Natural killer cell treated with Interleukin-12 subunit alpha and Interleukin-12 subunit beta and Interleukin-15 and Interleukin-18, amount 100 ng/mL, for 72 hours (primary cell): ENCODE measurements around the gene ARL5C. TPM values are rescaled to one million over a fixed set of nuclear protein-coding genes. Genes with fewer than 3 reads are reported as not detected.

Experiments
- ATAC-seq, 2 donors: fragments of 150-1000 bp; cut with Tn5 transposase in 1 of 2; sonication (Bioruptor Pico), chemical (Tn5 transposase) in 1 of 2; 2 replicates each; pipeline ENCODE4 v1.10.0; 2021
- DNase-seq: peaks from one replicate; pipeline ENCODE4 v3.0.0; 2022; ENCODE audit warnings: low spot score
- H3K27ac Mint-ChIP-seq, 2 donors: 1 replicate in 1 of 2; 2 replicates in 1 of 2; pipeline ENCODE4 v1.8.0; 2022; ENCODE audit warnings: mixed read lengths in 2 of 2, mild to moderate bottlenecking in 1 of 2, moderate library complexity in 1 of 2
- H3K27me3 Mint-ChIP-seq, 2 donors: 1 replicate in 1 of 2; 2 replicates in 1 of 2; pipeline ENCODE4 v1.8.0; 2022; ENCODE audit warnings: mixed read lengths in 2 of 2
- H3K36me3 Mint-ChIP-seq: one replicate; pipeline ENCODE4 v1.8.0; 2022; ENCODE audit warnings: mixed read lengths
- H3K4me1 Mint-ChIP-seq, 2 donors: 1 replicate in 1 of 2; 2 replicates in 1 of 2; pipeline ENCODE4 v1.8.0; 2022; ENCODE audit warnings: low read depth in 2 of 2, mixed read lengths in 2 of 2, mild to moderate bottlenecking in 1 of 2
- H3K4me3 Mint-ChIP-seq: one replicate; pipeline ENCODE4 v1.8.0; 2022; ENCODE audit warnings: mixed read lengths
- H3K9me3 Mint-ChIP-seq: 2 replicates; pipeline ENCODE4 v1.8.0; 2022; ENCODE audit warnings: mixed read lengths
- total RNA-seq, 2 donors: library from RNA; stranded (reverse); gene quantifications; one replicate each; pipeline ENCODE4 v1.2.3, GENCODE V29; 2022

ARL5C gene
- total RNA-seq, 2 donors from 2014 or later = not detected

DNA sequence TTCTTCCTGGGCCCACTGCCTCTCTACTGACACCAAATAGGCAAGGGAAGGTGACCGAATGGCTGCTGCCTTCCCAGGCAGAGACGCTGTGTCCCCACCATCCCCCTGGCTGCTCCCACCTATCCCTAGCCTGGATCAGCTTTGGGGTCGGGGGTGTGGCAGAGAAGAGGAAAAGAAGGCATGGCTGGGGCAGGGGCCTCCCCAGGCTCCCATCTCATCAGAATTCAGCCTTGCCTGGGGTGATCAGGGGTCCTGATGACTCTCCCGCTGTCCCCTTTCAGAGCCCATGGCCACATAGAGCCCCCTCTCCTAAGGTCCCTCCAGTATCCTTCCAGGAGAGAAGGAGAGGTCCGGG is 15.2 kb downstream of the ARL5C start:
- H3K4me1 Mint-ChIP-seq = peaks cover 22 to 38% of the 10 kb centered on the region in 2 donors
- H3K9me3 Mint-ChIP-seq = no peaks in the 10 kb centered on the region
- ATAC-seq = no peak
- no peaks in the 10 kb centered on the region for H3K36me3 Mint-ChIP-seq
- no peak overlapping the region for H3K27ac Mint-ChIP-seq
- DNase-seq = no peak
- peak overlapping the region; percentile 30 for H3K4me3 Mint-ChIP-seq
- H3K27me3 Mint-ChIP-seq = peaks cover 3 to 20% of the 10 kb centered on the region in 2 donors

DNA sequence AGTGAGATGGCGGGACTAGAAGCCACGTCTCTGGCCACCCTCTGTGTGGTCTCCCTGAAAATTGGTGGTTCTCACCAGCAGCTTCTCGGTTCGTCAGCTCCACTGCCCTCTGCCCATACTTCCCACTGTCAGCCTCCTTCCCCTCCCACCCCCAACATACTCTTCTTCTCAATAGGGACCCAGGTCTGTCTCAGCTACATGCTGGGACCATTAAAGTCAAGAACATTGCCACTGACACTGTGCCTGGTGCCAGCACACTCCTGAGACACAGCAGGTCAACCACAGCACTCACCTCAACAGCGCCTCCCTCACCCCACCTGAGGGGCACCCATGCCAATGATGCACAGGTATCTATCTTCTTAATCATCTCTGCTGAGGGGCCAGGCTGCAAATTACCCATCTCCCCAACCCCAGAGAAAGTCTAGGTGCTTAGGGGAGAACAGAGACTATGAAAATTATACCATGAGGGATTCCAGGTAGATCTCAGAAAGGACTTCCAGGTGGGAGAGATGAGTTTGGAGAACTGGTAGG is 15.8 kb downstream of the ARL5C start:
- no peaks in the 10 kb centered on the region for H3K36me3 Mint-ChIP-seq
- peak overlapping the region in 1 of 2 donors; percentile 10 for H3K27ac Mint-ChIP-seq
- H3K27me3 Mint-ChIP-seq = peaks cover 3 to 20% of the 10 kb centered on the region in 2 donors
- ATAC-seq (no peak), DNase-seq (no peak)
- H3K4me3 Mint-ChIP-seq = peak overlapping the region; percentile 30
- no peaks in the 10 kb centered on the region for H3K9me3 Mint-ChIP-seq
- peaks cover 22 to 38% of the 10 kb centered on the region in 2 donors for H3K4me1 Mint-ChIP-seq

DNA sequence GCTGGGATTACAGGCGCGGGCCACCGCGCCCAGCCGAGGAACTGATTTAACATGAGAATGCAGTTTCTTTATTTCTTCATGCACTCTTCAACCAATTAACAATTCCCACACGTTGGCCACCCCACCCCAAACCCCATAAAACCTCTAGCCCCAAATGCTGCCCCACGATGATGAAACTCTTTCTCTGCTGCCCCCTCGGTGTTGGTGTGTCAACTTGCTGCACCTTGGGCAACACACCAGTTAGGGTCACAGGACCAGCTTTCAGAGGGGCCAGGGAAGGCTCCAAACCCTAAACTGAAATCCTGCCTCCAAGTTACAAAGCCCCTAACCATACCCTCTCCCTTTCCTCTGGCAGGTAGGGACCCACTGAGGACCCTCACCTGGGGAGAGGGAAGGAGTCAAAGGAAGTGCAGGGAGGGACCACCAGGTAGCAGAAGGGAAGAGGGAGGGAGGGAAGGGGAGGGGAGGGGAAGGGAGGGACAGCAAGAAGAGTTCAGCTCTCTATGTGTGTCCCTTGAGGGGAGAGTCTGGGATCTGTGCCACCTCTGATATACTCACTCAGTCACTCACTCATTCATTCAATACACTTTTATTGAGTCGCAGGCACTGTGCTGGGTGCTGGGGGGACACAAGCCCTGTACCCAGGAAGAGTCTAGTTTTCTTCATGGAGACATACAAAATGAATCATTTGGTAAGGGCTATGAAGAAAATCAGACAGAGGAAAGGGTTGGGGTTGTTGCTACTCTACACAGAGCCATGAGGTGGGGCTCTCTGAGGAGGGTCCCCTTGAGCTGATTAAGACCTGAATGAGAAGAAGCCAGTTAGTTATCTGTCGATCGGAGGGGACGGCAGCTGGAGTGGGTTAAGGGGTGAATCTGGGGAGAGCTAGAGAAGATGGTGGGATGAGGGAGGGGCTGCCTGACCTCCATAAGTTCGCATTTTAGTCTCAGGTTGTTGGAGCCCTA is 18.5 kb downstream of the ARL5C start:
- DNase-seq = no peak
- Mint-ChIP-seq H3K4me3 (no peak overlapping the region), H3K36me3 (no peaks in the 10 kb centered on the region), H3K27ac (no peak overlapping the region), H3K27me3 (peaks cover 3 to 14% of the 10 kb centered on the region in 2 donors), H3K9me3 (no peaks in the 10 kb centered on the region), H3K4me1 (peaks cover under 1 to 17% of the 10 kb centered on the region in 2 donors)
- no peak for ATAC-seq

DNA sequence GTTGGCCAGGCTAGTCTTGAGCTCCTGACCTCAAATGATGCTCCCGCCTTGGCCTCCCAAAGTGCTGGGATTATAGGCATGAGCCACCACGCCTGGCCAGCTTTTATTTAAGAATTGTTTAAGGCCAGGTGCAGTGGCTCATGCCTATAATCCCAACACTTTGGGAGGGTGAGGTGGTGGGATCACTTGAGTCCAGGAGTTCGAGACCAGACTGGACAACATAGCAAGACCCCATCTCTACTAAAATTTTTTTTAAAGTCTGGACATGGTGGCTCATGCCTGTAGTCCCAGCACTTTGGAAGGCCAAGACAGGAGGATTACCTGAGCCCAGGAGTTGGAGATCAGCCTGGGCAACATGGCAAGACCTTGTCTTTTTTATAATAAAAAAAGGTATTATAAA is 19.7 kb downstream of the ARL5C start:
- Mint-ChIP-seq H3K9me3 (no peaks in the 10 kb centered on the region), H3K4me1 (peaks cover 0 to 9% of the 10 kb centered on the region in 2 donors), H3K36me3 (no peaks in the 10 kb centered on the region), H3K4me3 (no peak overlapping the region), H3K27ac (no peak overlapping the region), H3K27me3 (peaks cover 3 to 14% of the 10 kb centered on the region in 2 donors)
- ATAC-seq (no peak), DNase-seq (no peak)

DNA sequence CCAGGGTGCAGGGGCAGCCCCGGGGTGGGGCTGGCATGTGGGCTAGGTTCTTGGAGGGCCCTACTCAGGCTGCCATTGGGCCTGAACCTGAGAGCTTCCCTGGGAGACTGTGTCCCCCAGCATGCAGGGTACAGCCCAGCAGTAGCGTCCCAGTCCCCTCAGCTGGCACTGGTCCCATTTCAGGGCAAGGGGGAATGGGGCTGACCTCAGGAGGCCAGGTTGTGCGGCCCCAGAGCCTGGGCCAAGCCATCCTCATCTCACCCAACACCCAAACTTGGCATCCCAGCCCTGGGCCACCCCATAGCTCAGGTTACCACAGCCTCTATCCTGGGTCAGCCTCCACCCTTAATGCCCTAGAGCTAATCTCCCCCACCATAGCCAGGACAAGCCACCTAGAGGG is 20.8 kb downstream of the ARL5C start:
- peaks cover 3 to 9% of the 10 kb centered on the region in 2 donors for H3K27me3 Mint-ChIP-seq
- DNase-seq = no peak
- H3K4me1 Mint-ChIP-seq = peaks cover 0 to 5% of the 10 kb centered on the region in 2 donors
- H3K36me3 Mint-ChIP-seq = no peaks in the 10 kb centered on the region
- ATAC-seq = peak in 1 of 2 donors; percentile 34
- no peak overlapping the region for H3K27ac Mint-ChIP-seq
- H3K4me3 Mint-ChIP-seq = no peak overlapping the region
- H3K9me3 Mint-ChIP-seq = no peaks in the 10 kb centered on the region

DNA sequence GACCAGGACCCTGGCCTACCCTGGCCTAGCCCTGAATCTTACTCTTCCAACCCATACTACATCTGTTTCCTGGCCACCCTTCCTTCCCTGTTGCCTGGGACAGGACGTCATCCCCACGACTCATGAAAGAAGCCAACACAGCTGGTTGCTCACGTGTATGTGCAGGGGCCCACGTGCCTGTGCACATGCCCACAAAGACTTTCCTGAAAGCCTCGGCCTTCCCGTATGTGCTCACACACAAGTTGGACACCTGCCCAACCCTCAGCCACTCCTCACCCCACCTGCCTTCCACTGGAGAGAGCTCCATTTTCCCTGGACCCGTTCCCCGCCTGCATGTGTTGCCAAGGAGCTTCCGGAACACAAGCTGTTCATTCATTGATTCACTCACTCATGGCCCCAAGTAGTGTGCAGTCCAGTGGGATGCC is 21.5 kb downstream of the ARL5C start:
- no peak overlapping the region for H3K4me3 Mint-ChIP-seq
- H3K27me3 Mint-ChIP-seq = peaks cover 2 to 3% of the 10 kb centered on the region in 2 donors
- ATAC-seq (no peak), DNase-seq (no peak)
- H3K9me3 Mint-ChIP-seq = no peaks in the 10 kb centered on the region
- H3K27ac Mint-ChIP-seq = no peak overlapping the region
- no peaks in the 10 kb centered on the region for H3K4me1 Mint-ChIP-seq
- H3K36me3 Mint-ChIP-seq = no peaks in the 10 kb centered on the region

DNA sequence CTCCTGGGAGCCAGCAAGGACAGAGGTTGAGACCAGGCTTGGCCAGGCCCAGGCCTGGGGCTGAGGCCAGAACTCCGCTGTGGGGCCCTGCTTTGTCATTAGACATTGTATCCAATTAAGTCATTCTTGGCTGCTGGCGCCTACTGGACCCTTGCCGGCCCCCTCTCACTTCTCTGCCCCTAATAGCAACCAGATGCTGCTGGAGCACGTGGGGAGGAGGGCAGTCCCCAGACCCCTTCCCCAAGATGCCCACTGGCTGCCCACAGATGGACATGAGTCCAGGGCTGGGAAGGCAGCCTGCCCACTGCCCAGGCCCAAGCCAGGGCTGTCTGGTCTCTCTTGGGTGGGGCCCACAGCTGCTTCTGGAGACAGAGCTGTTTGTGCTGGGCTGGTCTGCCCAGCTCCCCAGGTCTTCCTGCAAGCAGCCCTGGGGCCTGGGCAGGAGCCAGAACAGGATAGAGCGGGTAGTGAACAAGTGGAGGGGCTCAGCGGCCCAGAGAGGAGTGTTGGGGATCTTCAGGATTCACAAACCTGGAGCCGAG is 22.3 kb downstream of the ARL5C start:
- Mint-ChIP-seq H3K9me3 (no peaks in the 10 kb centered on the region), H3K4me3 (no peak overlapping the region), H3K36me3 (no peaks in the 10 kb centered on the region), H3K4me1 (no peaks in the 10 kb centered on the region), H3K27ac (no peak overlapping the region), H3K27me3 (peaks cover 0 to 3% of the 10 kb centered on the region in 2 donors)
- DNase-seq (no peak), ATAC-seq (peak in 1 of 2 donors; percentile 35)

DNA sequence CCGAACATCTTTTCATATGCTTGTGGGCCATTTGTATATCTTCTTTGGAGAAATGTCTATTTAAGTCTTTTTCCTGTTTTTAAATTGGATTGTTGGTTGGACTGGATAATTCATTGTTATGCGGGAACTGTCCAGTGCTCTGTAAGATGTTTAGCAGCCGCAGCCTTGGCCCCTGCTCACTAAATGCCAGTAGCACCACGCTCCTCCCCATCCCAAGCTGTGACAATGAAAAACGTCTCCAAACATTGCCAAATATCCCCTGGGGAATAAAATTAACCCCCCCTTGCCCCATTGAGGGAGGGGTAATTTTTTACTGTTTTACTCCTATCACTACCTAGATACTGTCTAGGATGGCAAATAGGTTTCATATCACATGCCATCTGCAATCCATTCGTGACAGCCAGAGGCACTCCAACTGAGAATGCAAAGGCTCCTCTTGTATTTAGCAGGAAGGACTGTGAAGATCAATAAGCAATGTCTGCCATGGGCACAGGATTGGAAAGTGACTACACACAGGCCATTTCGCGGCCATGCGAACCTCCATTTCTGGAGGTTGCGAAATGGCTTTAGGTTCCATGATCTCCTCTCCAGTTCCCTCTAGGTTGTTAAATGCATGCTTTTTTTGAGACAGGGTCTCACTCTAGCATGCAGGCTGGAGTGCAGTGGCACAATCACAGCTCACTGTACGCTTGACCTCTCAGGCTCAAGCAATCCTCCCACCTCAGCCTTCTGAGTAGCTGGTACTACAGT is 23.9 kb downstream of the ARL5C start:
- ATAC-seq (no peak), DNase-seq (no peak)
- Mint-ChIP-seq H3K4me3 (no peak overlapping the region), H3K9me3 (no peaks in the 10 kb centered on the region), H3K27me3 (no peaks in the 10 kb centered on the region), H3K4me1 (no peaks in the 10 kb centered on the region), H3K27ac (no peak overlapping the region), H3K36me3 (no peaks in the 10 kb centered on the region)

DNA sequence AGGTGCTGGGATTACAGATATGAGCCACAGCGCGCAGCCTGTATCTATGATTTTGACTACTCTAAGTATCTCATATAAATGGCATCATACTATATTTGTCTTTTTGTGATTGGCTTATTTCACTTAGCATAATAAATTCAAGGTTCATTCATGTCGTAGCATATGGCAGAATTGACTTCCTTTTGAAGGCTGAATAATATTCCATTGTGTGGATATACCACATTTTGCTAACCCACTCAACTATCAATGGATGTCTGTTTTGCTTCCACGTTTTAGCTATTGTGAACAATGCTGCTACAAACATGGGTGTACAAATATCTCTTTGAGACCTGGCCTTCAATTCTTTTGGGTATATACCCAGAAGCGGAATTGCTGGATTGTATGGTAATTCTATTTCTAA is 24.7 kb downstream of the ARL5C start:
- H3K27me3 Mint-ChIP-seq = no peaks in the 10 kb centered on the region
- H3K4me3 Mint-ChIP-seq = no peak overlapping the region
- ATAC-seq = no peak
- no peak overlapping the region for H3K27ac Mint-ChIP-seq
- DNase-seq = no peak
- no peaks in the 10 kb centered on the region for H3K4me1 Mint-ChIP-seq
- no peaks in the 10 kb centered on the region for H3K9me3 Mint-ChIP-seq
- H3K36me3 Mint-ChIP-seq = no peaks in the 10 kb centered on the region

DNA sequence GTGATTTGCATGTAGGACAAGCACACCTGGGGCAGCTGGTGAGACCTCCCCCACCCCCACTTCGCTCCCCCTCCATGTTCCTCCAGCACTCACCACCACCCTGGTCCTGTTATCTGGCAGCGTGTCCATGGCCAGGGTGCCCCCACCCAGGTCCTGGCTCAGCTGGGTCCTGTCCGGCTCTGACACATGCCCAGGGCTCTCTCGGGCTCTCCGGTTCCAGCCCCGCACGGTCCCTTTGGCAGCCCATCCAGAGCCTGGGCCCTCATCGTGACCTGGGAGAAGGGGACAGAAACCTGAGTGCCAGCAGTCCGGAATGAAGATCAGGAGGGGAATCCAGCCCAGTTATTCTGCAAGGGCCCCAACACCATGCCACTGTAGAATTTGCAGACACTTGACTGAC is 26.4 kb downstream of the ARL5C start:
- DNase-seq (no peak), ATAC-seq (no peak)
- Mint-ChIP-seq H3K9me3 (no peaks in the 10 kb centered on the region), H3K27me3 (no peaks in the 10 kb centered on the region), H3K36me3 (no peaks in the 10 kb centered on the region), H3K4me1 (peaks cover 0 to 3% of the 10 kb centered on the region in 2 donors), H3K4me3 (no peak overlapping the region), H3K27ac (no peak overlapping the region)

DNA sequence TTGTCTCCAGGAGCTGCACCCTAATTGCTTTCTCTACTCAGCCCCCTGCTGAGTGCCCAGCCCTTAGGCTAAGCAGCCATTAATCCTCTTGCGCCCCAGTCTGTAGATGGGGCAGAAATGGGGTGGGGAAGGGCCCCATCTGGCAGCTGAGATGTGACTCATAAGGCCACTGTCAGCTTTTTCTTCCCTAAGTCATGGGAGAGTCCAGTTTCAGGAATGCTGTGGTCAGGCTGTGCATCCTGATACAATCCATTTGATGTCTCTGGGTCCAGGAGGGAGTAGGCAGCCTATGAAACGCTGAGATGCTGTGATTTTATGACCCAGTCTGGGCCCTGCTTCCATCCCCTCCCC is 26.8 kb downstream of the ARL5C start:
- H3K4me3 Mint-ChIP-seq = no peak overlapping the region
- no peaks in the 10 kb centered on the region for H3K9me3 Mint-ChIP-seq
- ATAC-seq = no peak
- H3K36me3 Mint-ChIP-seq = no peaks in the 10 kb centered on the region
- DNase-seq = no peak
- H3K27ac Mint-ChIP-seq = no peak overlapping the region
- peaks cover 0 to 3% of the 10 kb centered on the region in 2 donors for H3K4me1 Mint-ChIP-seq
- no peaks in the 10 kb centered on the region for H3K27me3 Mint-ChIP-seq

DNA sequence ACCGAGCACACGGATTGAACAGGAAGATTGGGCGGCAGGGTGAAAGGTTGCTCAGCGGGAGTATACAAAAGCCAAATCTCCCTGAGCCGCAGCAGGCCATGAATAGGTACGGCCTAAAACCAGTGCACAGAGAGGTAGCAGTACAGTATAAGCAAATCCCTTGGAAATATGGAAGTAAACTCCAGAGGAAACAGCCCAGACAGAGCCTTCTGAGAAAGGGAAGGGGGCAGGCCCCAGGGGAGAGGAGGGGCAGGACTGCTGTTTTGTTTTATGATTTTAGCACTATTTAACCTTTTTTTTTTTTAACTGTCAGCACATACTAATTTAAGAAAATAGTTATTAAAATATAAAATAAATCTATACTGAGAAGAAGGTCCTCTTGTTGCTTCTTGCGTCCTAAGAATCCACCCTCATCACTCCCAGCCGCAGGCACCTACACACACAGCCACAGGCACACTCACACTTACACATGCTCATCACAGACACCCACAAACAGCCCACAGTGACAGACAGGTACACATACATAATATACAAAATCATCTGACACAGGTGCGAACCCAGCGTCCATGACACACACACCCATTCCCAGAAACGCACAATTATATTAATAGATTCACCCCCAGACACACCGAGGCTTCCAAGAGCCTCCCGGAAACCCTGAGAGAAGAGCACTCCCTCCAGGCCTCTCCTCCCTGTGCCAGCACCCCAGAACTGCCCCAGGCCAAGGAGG is 27.4 kb downstream of the ARL5C start:
- no peaks in the 10 kb centered on the region for H3K36me3 Mint-ChIP-seq
- H3K27ac Mint-ChIP-seq = no peak overlapping the region
- no peak for DNase-seq

DNA sequence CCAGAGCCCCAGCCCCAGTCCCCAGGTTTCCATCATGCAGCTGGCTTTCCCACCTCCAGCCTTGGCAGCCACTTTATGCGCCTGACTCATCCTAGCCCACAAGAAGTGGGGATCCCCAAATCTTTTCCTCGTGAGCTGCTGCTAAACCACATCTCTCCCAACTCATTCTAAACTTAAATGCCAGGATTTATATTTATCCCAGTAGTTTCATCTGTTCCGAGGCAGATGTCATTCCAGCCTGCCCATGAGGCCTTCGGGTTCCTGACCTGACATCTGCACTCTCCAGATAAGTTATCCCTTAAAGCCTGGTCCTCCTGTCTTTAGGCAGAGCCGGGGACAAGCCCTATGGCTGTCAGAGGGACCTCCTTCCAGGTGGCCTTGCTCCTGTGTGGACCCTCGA is 31.1 kb downstream of the ARL5C start:
- no peak overlapping the region for H3K27ac Mint-ChIP-seq
- peaks cover 0 to 2% of the 10 kb centered on the region in 2 donors for H3K27me3 Mint-ChIP-seq
- no peaks in the 10 kb centered on the region for H3K9me3 Mint-ChIP-seq
- peaks cover 0 to 3% of the 10 kb centered on the region in 2 donors for H3K4me1 Mint-ChIP-seq
- H3K36me3 Mint-ChIP-seq = no peaks in the 10 kb centered on the region
- no peak for ATAC-seq
- DNase-seq = no peak
- H3K4me3 Mint-ChIP-seq = no peak overlapping the region

More for the DNA sequence above, 27.4 kb downstream of the ARL5C start:
- Mint-ChIP-seq H3K4me1 (peaks cover 0 to 3% of the 10 kb centered on the region in 2 donors), H3K9me3 (no peaks in the 10 kb centered on the region), H3K4me3 (no peak overlapping the region), H3K27me3 (no peaks in the 10 kb centered on the region)
- no peak for ATAC-seq
